Measurements from ENCODE around the gene PHLDA2.

Gene PHLDA2

GRCh38 chr11:2923446-2924375 lies 5.5 kb downstream of the PHLDA2 start:
- Histone ChIP-seq H3K4me1 (ENCODE audit: control insufficient read depth, insufficient read depth, low read length) (peaks cover 13% of the 10 kb centered on the region), H3K27me3 (ENCODE audit: control insufficient read depth, insufficient read depth, low read length, poor library complexity, severe bottlenecking) (peaks cover 26% of the 10 kb centered on the region), H3K27ac (ENCODE audit: insufficient read depth, low read depth, low read length, poor library complexity, severe bottlenecking) (no peak overlapping the region), H3K4me3 (ENCODE audit: insufficient read depth, low read depth, low read length) (no peak overlapping the region), H3K36me3 (ENCODE audit: control insufficient read depth, insufficient read depth, low read length) (no peaks in the 10 kb centered on the region), H3K9me3 (ENCODE audit: control insufficient read depth, low read length) (no peaks in the 10 kb centered on the region)
- WGBS, 2 experiments = 93 to 94% methylated on average over 22 of the region's 22 CpGs

- Histone ChIP-seq H3K9me3 (ENCODE audit: control insufficient read depth, low read length) (no peaks in the 10 kb centered on the region), H3K27ac (ENCODE audit: insufficient read depth, low read depth, low read length, poor library complexity, severe bottlenecking) (no peak overlapping the region), H3K4me3 (ENCODE audit: insufficient read depth, low read depth, low read length) (no peak overlapping the region), H3K27me3 (ENCODE audit: control insufficient read depth, insufficient read depth, low read length, poor library complexity, severe bottlenecking) (peaks cover 15% of the 10 kb centered on the region), H3K4me1 (ENCODE audit: control insufficient read depth, insufficient read depth, low read length) (peaks cover 6% of the 10 kb centered on the region), H3K36me3 (ENCODE audit: control insufficient read depth, insufficient read depth, low read length) (no peaks in the 10 kb centered on the region)
- WGBS, 2 experiments = 84% methylated on average over 3 of the region's 3 CpGs
Observed at GRCh38 chr11:2922655-2923054, 6.6 kb downstream of the PHLDA2 start.

- no peaks in the 10 kb centered on the region for H3K9me3 ChIP-seq (ENCODE audit: control insufficient read depth, low read length)
- no peaks in the 10 kb centered on the region for H3K4me1 ChIP-seq (ENCODE audit: control insufficient read depth, insufficient read depth, low read length)
- no peak overlapping the region for H3K27ac ChIP-seq (ENCODE audit: insufficient read depth, low read depth, low read length, poor library complexity, severe bottlenecking)
- 91 to 92% methylated on average over 28 to 29 of the region's 29 CpGs for WGBS, 2 experiments
- H3K27me3 ChIP-seq (ENCODE audit: control insufficient read depth, insufficient read depth, low read length, poor library complexity, severe bottlenecking) = peaks cover 8% of the 10 kb centered on the region
- no peaks in the 10 kb centered on the region for H3K36me3 ChIP-seq (ENCODE audit: control insufficient read depth, insufficient read depth, low read length)
- H3K4me3 ChIP-seq (ENCODE audit: insufficient read depth, low read depth, low read length) = no peak overlapping the region
Observed at GRCh38 chr11:2921742-2922493, 7.3 kb downstream of the PHLDA2 start.

GRCh38 chr11:2921261-2921660 lies 8.0 kb downstream of the PHLDA2 start:
- Histone ChIP-seq H3K27ac (ENCODE audit: insufficient read depth, low read depth, low read length, poor library complexity, severe bottlenecking) (no peak overlapping the region), H3K4me3 (ENCODE audit: insufficient read depth, low read depth, low read length) (no peak overlapping the region), H3K4me1 (ENCODE audit: control insufficient read depth, insufficient read depth, low read length) (no peaks in the 10 kb centered on the region), H3K9me3 (ENCODE audit: control insufficient read depth, low read length) (no peaks in the 10 kb centered on the region), H3K27me3 (ENCODE audit: control insufficient read depth, insufficient read depth, low read length, poor library complexity, severe bottlenecking) (peaks cover 1% of the 10 kb centered on the region), H3K36me3 (ENCODE audit: control insufficient read depth, insufficient read depth, low read length) (no peaks in the 10 kb centered on the region)
- 88 to 93% methylated on average over 9 to 13 of the region's 16 CpGs for WGBS, 2 experiments

GRCh38 chr11:2920343-2920742 lies 8.9 kb downstream of the PHLDA2 start:
- 94 to 95% methylated on average over 12 of the region's 12 CpGs for WGBS, 2 experiments
- Histone ChIP-seq H3K27me3 (ENCODE audit: control insufficient read depth, insufficient read depth, low read length, poor library complexity, severe bottlenecking) (no peaks in the 10 kb centered on the region), H3K36me3 (ENCODE audit: control insufficient read depth, insufficient read depth, low read length) (no peaks in the 10 kb centered on the region), H3K27ac (ENCODE audit: insufficient read depth, low read depth, low read length, poor library complexity, severe bottlenecking) (no peak overlapping the region), H3K9me3 (ENCODE audit: control insufficient read depth, low read length) (no peaks in the 10 kb centered on the region), H3K4me1 (ENCODE audit: control insufficient read depth, insufficient read depth, low read length) (no peaks in the 10 kb centered on the region), H3K4me3 (ENCODE audit: insufficient read depth, low read depth, low read length) (no peak overlapping the region)

- no peaks in the 10 kb centered on the region for H3K27me3 ChIP-seq (ENCODE audit: control insufficient read depth, insufficient read depth, low read length, poor library complexity, severe bottlenecking)
- no peak overlapping the region for H3K4me3 ChIP-seq (ENCODE audit: insufficient read depth, low read depth, low read length)
- 91 to 94% methylated on average over 13 of the region's 13 CpGs for WGBS, 2 experiments
- H3K9me3 ChIP-seq (ENCODE audit: control insufficient read depth, low read length) = no peaks in the 10 kb centered on the region
- no peak overlapping the region for H3K27ac ChIP-seq (ENCODE audit: insufficient read depth, low read depth, low read length, poor library complexity, severe bottlenecking)
- H3K4me1 ChIP-seq (ENCODE audit: control insufficient read depth, insufficient read depth, low read length) = no peaks in the 10 kb centered on the region
- no peaks in the 10 kb centered on the region for H3K36me3 ChIP-seq (ENCODE audit: control insufficient read depth, insufficient read depth, low read length)
Observed at GRCh38 chr11:2919837-2920236, 9.4 kb downstream of the PHLDA2 start.

- no peak overlapping the region for H3K4me3 ChIP-seq (ENCODE audit: insufficient read depth, low read depth, low read length)
- H3K4me1 ChIP-seq (ENCODE audit: control insufficient read depth, insufficient read depth, low read length) = no peaks in the 10 kb centered on the region
- no peaks in the 10 kb centered on the region for H3K36me3 ChIP-seq (ENCODE audit: control insufficient read depth, insufficient read depth, low read length)
- no peak overlapping the region for H3K27ac ChIP-seq (ENCODE audit: insufficient read depth, low read depth, low read length, poor library complexity, severe bottlenecking)
- H3K27me3 ChIP-seq (ENCODE audit: control insufficient read depth, insufficient read depth, low read length, poor library complexity, severe bottlenecking) = no peaks in the 10 kb centered on the region
- WGBS, 2 experiments = 93 to 95% methylated on average over 9 of the region's 9 CpGs
- no peaks in the 10 kb centered on the region for H3K9me3 ChIP-seq (ENCODE audit: control insufficient read depth, low read length)
Observed at GRCh38 chr11:2919188-2919587, 10.0 kb downstream of the PHLDA2 start.

- H3K9me3 ChIP-seq (ENCODE audit: control insufficient read depth, low read length) = no peaks in the 10 kb centered on the region
- 91% methylated on average over 25 of the region's 25 CpGs for whole genome bisulfite sequencing, 2 experiments
- H3K27me3 ChIP-seq (ENCODE audit: control insufficient read depth, insufficient read depth, low read length, poor library complexity, severe bottlenecking) = no peaks in the 10 kb centered on the region
- H3K27ac ChIP-seq (ENCODE audit: insufficient read depth, low read depth, low read length, poor library complexity, severe bottlenecking) = no peak overlapping the region
- H3K4me3 ChIP-seq (ENCODE audit: insufficient read depth, low read depth, low read length) = no peak overlapping the region
- no peaks in the 10 kb centered on the region for H3K4me1 ChIP-seq (ENCODE audit: control insufficient read depth, insufficient read depth, low read length)
- no peaks in the 10 kb centered on the region for H3K36me3 ChIP-seq (ENCODE audit: control insufficient read depth, insufficient read depth, low read length)
Observed at GRCh38 chr11:2917842-2918490, 11.3 kb downstream of the PHLDA2 start.

- Histone ChIP-seq H3K4me3 (ENCODE audit: insufficient read depth, low read depth, low read length) (no peak overlapping the region), H3K4me1 (ENCODE audit: control insufficient read depth, insufficient read depth, low read length) (peaks cover 5% of the 10 kb centered on the region), H3K27me3 (ENCODE audit: control insufficient read depth, insufficient read depth, low read length, poor library complexity, severe bottlenecking) (no peaks in the 10 kb centered on the region), H3K36me3 (ENCODE audit: control insufficient read depth, insufficient read depth, low read length) (no peaks in the 10 kb centered on the region), H3K27ac (ENCODE audit: insufficient read depth, low read depth, low read length, poor library complexity, severe bottlenecking) (no peak overlapping the region), H3K9me3 (ENCODE audit: control insufficient read depth, low read length) (no peaks in the 10 kb centered on the region)
- WGBS, 2 experiments = 93% methylated on average over 16 of the region's 16 CpGs
Observed at GRCh38 chr11:2916892-2917645, 12.2 kb downstream of the PHLDA2 start.
